Body of pancreas (tissue), 4 donors: ENCODE data around the gene CADM2.

Experiments
- POLR2A ChIP-seq, 3 donors: fragments of 450-650 bp; IDR thresholded peaks; one replicate each; pipeline ENCODE4 v1.6.1; 2016; ENCODE audit warnings: antibody characterized with exemption in 3 of 3, mild to moderate bottlenecking in 2 of 3
- TF ChIP-seq, protein P1 (sequence below), 7 experiments: fragments of 450-650 bp in 4 of 7; fragments of 200-600 bp in 3 of 7; sonication (generic) in 3 of 7; IDR thresholded peaks; one replicate each; pipeline ENCODE4 v1.5.1; 2016 to 2019; ENCODE audit warnings: antibody characterized with exemption in 7 of 7

DNA sequence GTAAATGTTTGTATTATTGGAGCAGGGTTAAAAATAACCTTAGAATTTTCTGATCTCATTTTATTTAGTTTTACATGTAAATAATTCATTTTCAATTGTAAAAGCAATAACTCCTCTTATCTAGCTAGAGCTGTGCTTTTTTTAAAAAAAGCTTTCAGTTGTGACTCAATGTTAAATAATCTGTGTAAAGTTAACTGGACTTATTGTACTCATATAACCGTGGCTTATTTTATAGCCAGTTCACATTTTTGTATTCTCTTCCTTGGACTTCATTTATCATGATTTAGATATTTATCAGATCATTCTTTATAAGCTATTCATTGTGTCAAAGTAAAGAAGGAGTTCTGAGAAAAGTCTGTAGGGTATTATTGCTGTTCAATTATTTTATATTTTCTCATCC is 435.6 kb downstream of the CADM2 start:
- TF ChIP-seq, protein P1, sequence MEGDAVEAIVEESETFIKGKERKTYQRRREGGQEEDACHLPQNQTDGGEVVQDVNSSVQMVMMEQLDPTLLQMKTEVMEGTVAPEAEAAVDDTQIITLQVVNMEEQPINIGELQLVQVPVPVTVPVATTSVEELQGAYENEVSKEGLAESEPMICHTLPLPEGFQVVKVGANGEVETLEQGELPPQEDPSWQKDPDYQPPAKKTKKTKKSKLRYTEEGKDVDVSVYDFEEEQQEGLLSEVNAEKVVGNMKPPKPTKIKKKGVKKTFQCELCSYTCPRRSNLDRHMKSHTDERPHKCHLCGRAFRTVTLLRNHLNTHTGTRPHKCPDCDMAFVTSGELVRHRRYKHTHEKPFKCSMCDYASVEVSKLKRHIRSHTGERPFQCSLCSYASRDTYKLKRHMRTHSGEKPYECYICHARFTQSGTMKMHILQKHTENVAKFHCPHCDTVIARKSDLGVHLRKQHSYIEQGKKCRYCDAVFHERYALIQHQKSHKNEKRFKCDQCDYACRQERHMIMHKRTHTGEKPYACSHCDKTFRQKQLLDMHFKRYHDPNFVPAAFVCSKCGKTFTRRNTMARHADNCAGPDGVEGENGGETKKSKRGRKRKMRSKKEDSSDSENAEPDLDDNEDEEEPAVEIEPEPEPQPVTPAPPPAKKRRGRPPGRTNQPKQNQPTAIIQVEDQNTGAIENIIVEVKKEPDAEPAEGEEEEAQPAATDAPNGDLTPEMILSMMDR (IDR thresholded peaks at IDR 0.05): no peak
- TF ChIP-seq POLR2A (IDR thresholded peaks at IDR 0.05): no peak
